Measurements from ENCODE around the gene DCAF10.

- TF ChIP-seq TARDBP (IDR thresholded peaks at IDR 0.05), result no peak
- TF ChIP-seq ELF4 (IDR thresholded peaks at IDR 0.05), result no peak
- TF ChIP-seq SP1 (IDR thresholded peaks at IDR 0.05), result no peak
- TF ChIP-seq NFRKB (IDR thresholded peaks at IDR 0.05), result no peak
- TF ChIP-seq FOXM1 (IDR thresholded peaks at IDR 0.05; ENCODE audit: borderline replicate concordance), result no peak
- no peak for TF ChIP-seq FOXA1 (IDR thresholded peaks at IDR 0.05)
- no peak for TF ChIP-seq ZNF384 (IDR thresholded peaks at IDR 0.05)
- TF ChIP-seq HDGF (IDR thresholded peaks at IDR 0.05; ENCODE audit: borderline replicate concordance), result no peak
- no peak for TF ChIP-seq SUZ12 (IDR thresholded peaks at IDR 0.05)
- no peak for TF ChIP-seq FOXK2 (IDR thresholded peaks at IDR 0.05)
- TF ChIP-seq CTBP1 (IDR thresholded peaks at IDR 0.05; ENCODE audit: borderline replicate concordance), result no peak
These were observed 8.5 kb upstream of the DCAF10 start for GRCh38 chr9:37792122-37792521.

Measured in HEK293T (cell line).